Measurements from ENCODE around the gene PDK2.

- TF ChIP-seq CTCF (IDR thresholded peaks at IDR 0.05; ENCODE audit: borderline replicate concordance, extremely low read depth, low read length, poor library complexity, severe bottlenecking), result no peak
- TF ChIP-seq EZH2 (IDR thresholded peaks at IDR 0.05; ENCODE audit: borderline replicate concordance, low read depth, low read length, severe bottlenecking), result no peak
These were observed 28.2 kb upstream of the PDK2 start for GRCh38 chr17:50066995-50067394.
